Keratinocyte (primary cell): ENCODE results near the gene MTCH1. TPM values are rescaled to one million over a fixed set of nuclear protein-coding genes. Genes with fewer than 3 reads are reported as not detected.

Experiments
- DNase-seq: peaks from one replicate; pipeline ENCODE4 v3.0.0-alpha.2; 2011; ENCODE audit warnings: low read depth, missing footprints, low spot score
- FAIRE-seq: peaks from 2 replicates; lab custom pipeline; 2011; peaks lifted over from hg19 to GRCh38; lab: Jason Lieb, UNC
- H2AFZ ChIP-seq: 2 replicates; pipeline ENCODE4 v1.6.0; 2012; ENCODE audit warnings: low read length, control low read depth, inconsistent platforms; ENCODE audit not compliant: control insufficient read depth
- H3K27ac ChIP-seq: 2 replicates; pipeline ENCODE4 v1.5.1; 2011; ENCODE audit warnings: low read length; ENCODE audit not compliant: control insufficient read depth, insufficient read depth
- H3K27me3 ChIP-seq: 3 replicates; pipeline ENCODE4 v1.6.0; 2011; ENCODE audit warnings: low read length; ENCODE audit not compliant: control insufficient read depth, insufficient read depth; ENCODE audit errors: extremely low read depth
- H3K36me3 ChIP-seq, 2 experiments: 2 replicates in 1 of 2; 3 replicates in 1 of 2; pipeline ENCODE4 v1.5.1; 2011; ENCODE audit warnings: low read length in 2 of 2, mild to moderate bottlenecking in 1 of 2; ENCODE audit not compliant: control insufficient read depth in 2 of 2, insufficient read depth in 2 of 2; ENCODE audit errors: extremely low read depth in 1 of 2
- H3K4me1 ChIP-seq: 3 replicates; pipeline ENCODE4 v1.5.1; 2011; ENCODE audit warnings: low read length; ENCODE audit not compliant: control insufficient read depth, insufficient read depth; ENCODE audit errors: extremely low read depth
- H3K4me2 ChIP-seq: 3 replicates; pipeline ENCODE4 v1.6.0; 2011; ENCODE audit warnings: low read depth, low read length; ENCODE audit not compliant: control insufficient read depth, insufficient read depth; ENCODE audit errors: extremely low read depth
- H3K4me3 ChIP-seq, 3 experiments: fragments of 200-600 bp in 1 of 3; sonication (generic) in 1 of 3; 2 replicates in 2 of 3; 3 replicates in 1 of 3; pipeline ENCODE4 v1.5.1; 2011 to 2016; ENCODE audit warnings: low read length in 3 of 3, mild to moderate bottlenecking in 3 of 3, control low read depth in 2 of 3, inconsistent platforms in 1 of 3, low read depth in 1 of 3, mixed read lengths in 1 of 3, mixed run types in 1 of 3, moderate library complexity in 1 of 3; ENCODE audit not compliant: control insufficient read depth in 2 of 3, insufficient read depth in 2 of 3; ENCODE audit errors: extremely low read depth in 1 of 3
- H3K79me2 ChIP-seq: 2 replicates; pipeline ENCODE4 v1.6.0; 2012; ENCODE audit warnings: low read length; ENCODE audit not compliant: control insufficient read depth, insufficient read depth
- H3K9ac ChIP-seq: 3 replicates; pipeline ENCODE4 v1.6.0; 2011; ENCODE audit warnings: low read length; ENCODE audit not compliant: control insufficient read depth, insufficient read depth; ENCODE audit errors: extremely low read depth
- H3K9me1 ChIP-seq: 3 replicates; pipeline ENCODE4 v1.6.0; 2011; ENCODE audit warnings: low read length; ENCODE audit not compliant: control insufficient read depth, insufficient read depth; ENCODE audit errors: extremely low read depth
- H3K9me3 ChIP-seq: 2 replicates; pipeline ENCODE4 v1.5.1; 2012; ENCODE audit warnings: low read depth, low read length; ENCODE audit not compliant: control insufficient read depth
- H4K20me1 ChIP-seq: 3 replicates; pipeline ENCODE4 v1.6.0; 2011; ENCODE audit warnings: low read length; ENCODE audit not compliant: control insufficient read depth, insufficient read depth; ENCODE audit errors: extremely low read depth
- EZH2 ChIP-seq: IDR thresholded peaks from one replicate; pipeline ENCODE4 v1.6.1; 2012; ENCODE audit warnings: inconsistent platforms, mild to moderate bottlenecking, low read length, moderate library complexity
- dilution Hi-C: fragments of 300-500 bp; cut with MboI; formaldehyde crosslinking; loops from one replicate; pipeline ENCODE4 v1.7.0; 2020; ENCODE audit warnings: low sequenced_read_pairs; ENCODE audit not compliant: extremely low pct_ligation_motif_present
- polyA plus RNA-seq, 5 experiments: library from polyadenylated mRNA; depleted of rRNA in 3 of 5; stranded (reverse) in 3 of 5; stranded (forward) in 1 of 5; unstranded in 1 of 5; fragments of >200 nt; gene quantifications; 1 replicate in 1 of 5; 2 replicates in 3 of 5; 3 replicates in 1 of 5; pipeline versions ENCODE4 v1.2.1 to v1.2.3, GENCODE V29; 2011 to 2012; ENCODE audit warnings: missing spikeins in 2 of 5, low read depth in 1 of 5, low replicate concordance in 1 of 5
- TF ChIP-seq, protein P1 (sequence below), 3 experiments: IDR thresholded peaks in 1 of 3; conservative IDR thresholded peaks in 1 of 3; optimal IDR thresholded peaks in 1 of 3; 2 replicates in 2 of 3; 3 replicates in 1 of 3; pipeline versions ENCODE3 to v1.5.1; 2011; ENCODE audit warnings: low read length in 3 of 3, mild to moderate bottlenecking in 3 of 3, moderate library complexity in 2 of 3, control low read depth in 1 of 3, inconsistent platforms in 1 of 3; ENCODE audit not compliant: insufficient read depth in 2 of 3; ENCODE audit errors: extremely low read depth in 1 of 3

The MTCH1 gene
- polyA plus RNA-seq, 1 donor (not counting 4 experiments of a cell fraction or from before 2014, with no cell fraction given) = 88.8 TPM

DNA sequence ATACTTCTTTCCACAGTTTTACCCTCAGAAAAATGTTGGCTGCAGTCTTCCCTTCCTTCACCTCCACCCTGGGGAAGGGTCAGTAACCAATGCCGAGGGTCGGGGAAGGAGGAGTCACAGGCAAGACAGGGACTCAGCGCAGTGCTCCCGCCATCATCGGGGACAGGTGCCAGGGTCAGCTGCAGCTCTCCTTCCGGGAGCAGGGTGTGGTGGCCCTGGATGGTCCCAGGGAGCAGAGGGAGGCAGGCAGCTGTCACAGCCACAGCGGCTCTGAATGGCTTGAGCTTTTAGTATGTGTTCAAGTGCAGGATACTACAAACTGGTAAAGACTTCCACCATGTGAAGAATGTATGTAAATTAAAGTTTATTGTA lies 57.5 kb downstream of the MTCH1 start:
- DNase-seq (no peak), FAIRE-seq (no peak)
- no peaks in the 10 kb centered on the region for H3K79me2 ChIP-seq
- no peaks in the 10 kb centered on the region for H3K9me3 ChIP-seq
- TF ChIP-seq, protein P1, sequence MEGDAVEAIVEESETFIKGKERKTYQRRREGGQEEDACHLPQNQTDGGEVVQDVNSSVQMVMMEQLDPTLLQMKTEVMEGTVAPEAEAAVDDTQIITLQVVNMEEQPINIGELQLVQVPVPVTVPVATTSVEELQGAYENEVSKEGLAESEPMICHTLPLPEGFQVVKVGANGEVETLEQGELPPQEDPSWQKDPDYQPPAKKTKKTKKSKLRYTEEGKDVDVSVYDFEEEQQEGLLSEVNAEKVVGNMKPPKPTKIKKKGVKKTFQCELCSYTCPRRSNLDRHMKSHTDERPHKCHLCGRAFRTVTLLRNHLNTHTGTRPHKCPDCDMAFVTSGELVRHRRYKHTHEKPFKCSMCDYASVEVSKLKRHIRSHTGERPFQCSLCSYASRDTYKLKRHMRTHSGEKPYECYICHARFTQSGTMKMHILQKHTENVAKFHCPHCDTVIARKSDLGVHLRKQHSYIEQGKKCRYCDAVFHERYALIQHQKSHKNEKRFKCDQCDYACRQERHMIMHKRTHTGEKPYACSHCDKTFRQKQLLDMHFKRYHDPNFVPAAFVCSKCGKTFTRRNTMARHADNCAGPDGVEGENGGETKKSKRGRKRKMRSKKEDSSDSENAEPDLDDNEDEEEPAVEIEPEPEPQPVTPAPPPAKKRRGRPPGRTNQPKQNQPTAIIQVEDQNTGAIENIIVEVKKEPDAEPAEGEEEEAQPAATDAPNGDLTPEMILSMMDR (optimal IDR thresholded peaks at IDR 0.05 in 1 of 3, IDR thresholded peaks at IDR 0.05 in 1 of 3, conservative IDR thresholded peaks at IDR 0.05 in 1 of 3; ENCODE audit: extremely low read depth in 1 of 3, insufficient read depth in 2 of 3, low read length in 3 of 3) = no peak
- no peak overlapping the region for H3K4me3 ChIP-seq
- H3K9me1 ChIP-seq = no peaks in the 10 kb centered on the region
- H3K27me3 ChIP-seq = no peaks in the 10 kb centered on the region
- H3K4me2 ChIP-seq = no peak overlapping the region
- dilution Hi-C loops = no loop called here
- no peak overlapping the region for H3K9ac ChIP-seq
- no peaks in the 10 kb centered on the region for H4K20me1 ChIP-seq
- no peak overlapping the region for H3K27ac ChIP-seq
- peaks cover 6% of the 10 kb centered on the region for H3K4me1 ChIP-seq
- H3K36me3 ChIP-seq = peaks cover 5 to 9% of the 10 kb centered on the region in 2 experiments
- no peak overlapping the region for H2AFZ ChIP-seq

DNA sequence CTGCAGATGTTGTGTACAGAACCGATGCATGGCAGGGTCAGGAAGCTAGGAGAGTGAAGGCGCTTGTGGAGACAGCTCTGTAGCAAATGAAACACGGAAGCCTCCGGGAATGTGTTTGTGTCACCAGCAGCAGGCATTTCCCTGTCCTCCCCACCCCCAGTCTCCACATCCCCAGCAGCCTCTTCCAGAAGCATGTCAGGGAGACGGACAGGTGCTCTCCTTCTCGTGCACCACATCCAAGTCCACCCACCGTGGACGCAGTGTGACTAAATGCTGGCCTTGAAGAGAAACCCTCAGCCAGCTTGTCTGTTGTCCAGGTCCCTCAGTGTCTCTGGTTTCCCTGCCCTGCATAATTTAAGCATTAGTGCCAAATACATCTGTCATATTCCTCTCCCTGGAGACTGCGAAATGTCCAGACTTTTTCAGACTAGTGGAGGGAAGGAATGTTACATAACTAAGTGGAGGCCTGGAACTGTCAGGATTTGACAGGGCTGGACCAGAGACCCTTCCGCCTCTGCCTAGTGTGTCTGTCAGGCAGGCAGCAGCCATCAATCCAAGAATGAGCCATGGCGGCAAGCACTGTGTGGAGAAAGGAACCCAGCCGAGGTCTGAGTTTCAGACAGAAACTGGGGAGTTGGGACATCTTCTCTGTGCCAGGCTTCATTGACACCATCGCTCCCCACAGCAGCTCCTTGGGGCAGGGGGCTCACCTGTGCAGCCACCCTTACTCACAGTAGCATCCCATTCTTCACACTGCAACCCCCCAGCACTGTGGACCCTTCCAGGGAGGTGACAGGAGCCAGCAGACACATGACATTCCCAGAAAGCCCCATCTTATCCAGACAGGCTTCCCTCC lies 58.1 kb downstream of the MTCH1 start:
- FAIRE-seq (no peak), DNase-seq (no peak)
- Histone ChIP-seq H4K20me1 (no peaks in the 10 kb centered on the region), H2AFZ (no peak overlapping the region), H3K79me2 (no peaks in the 10 kb centered on the region), H3K9me3 (no peaks in the 10 kb centered on the region), H3K4me1 (peaks cover 2% of the 10 kb centered on the region), H3K4me3 (no peak overlapping the region), H3K27me3 (no peaks in the 10 kb centered on the region), H3K4me2 (no peak overlapping the region), H3K36me3 (peaks cover 7 to 12% of the 10 kb centered on the region in 2 experiments), H3K9ac (no peak overlapping the region), H3K27ac (no peak overlapping the region), H3K9me1 (no peaks in the 10 kb centered on the region)
- TF ChIP-seq, protein P1 (optimal IDR thresholded peaks at IDR 0.05 in 1 of 3, IDR thresholded peaks at IDR 0.05 in 1 of 3, conservative IDR thresholded peaks at IDR 0.05 in 1 of 3; ENCODE audit: extremely low read depth in 1 of 3, insufficient read depth in 2 of 3, low read length in 3 of 3) = no peak
- TF ChIP-seq EZH2 = no peak
- dilution Hi-C loops = no loop called here
